K562 (cell line): Measurements from ENCODE around the gene NFKBIB. TPM values are rescaled to one million over a fixed set of nuclear protein-coding genes. Genes with fewer than 3 reads are reported as not detected.

Source experiments
- CBFA2T3 ChIP-seq: fragments of 450-650 bp; IDR thresholded peaks from 2 replicates; pipeline ENCODE4 v1.6.1; 2017
- CBX1 ChIP-seq: sonication (generic); IDR thresholded peaks from 2 replicates; pipeline ENCODE4 v1.6.1; 2016; ENCODE audit warnings: antibody characterized with exemption, low read depth, mild to moderate bottlenecking
- CHD1 ChIP-seq: fragments of 200-600 bp; sonication (generic); IDR thresholded peaks from one replicate; pipeline ENCODE4 v1.6.1; 2012; ENCODE audit warnings: mild to moderate bottlenecking, moderate library complexity, low read length, inconsistent platforms
- ETV6 ChIP-seq, 3 experiments: fragments of 150-350 bp in 1 of 3; sonication (generic) in 1 of 3; formaldehyde crosslinking in 1 of 3; IDR thresholded peaks; 2 replicates each; pipeline versions ENCODE4 v1.6.1 to v1.8.0; 2014 to 2022; ENCODE audit warnings: borderline replicate concordance in 2 of 3, low read depth in 2 of 3, antibody characterized with exemption in 1 of 3, low read length in 1 of 3, mild to moderate bottlenecking in 1 of 3, missing genetic modification reagents in 1 of 3
- GATAD2A ChIP-seq: fragments of 450-650 bp; IDR thresholded peaks from 2 replicates; pipeline ENCODE4 v1.6.1; 2017
- GATAD2B ChIP-seq: fragments of 450-650 bp; IDR thresholded peaks from 2 replicates; pipeline ENCODE4 v1.6.1; 2017; ENCODE audit warnings: mild to moderate bottlenecking, borderline replicate concordance
- GTF2E2 ChIP-seq: fragments of 200-800 bp; sonication (Bioruptor generic); IDR thresholded peaks from 2 replicates; pipeline ENCODE4 v1.6.1; 2016; ENCODE audit warnings: missing genetic modification characterization, missing compliant biosample characterization
- NFIC ChIP-seq: fragments of 450-650 bp; IDR thresholded peaks from 2 replicates; pipeline ENCODE4 v1.6.1; 2017; ENCODE audit warnings: mild to moderate bottlenecking, inconsistent platforms
- SLC30A9 ChIP-seq: fragments of 250-450 bp; sonication (Bioruptor Pico); IDR thresholded peaks from 2 replicates; pipeline ENCODE4 v1.8.0; 2022; ENCODE audit warnings: mild to moderate bottlenecking, moderate library complexity
- SOX6 ChIP-seq: fragments of 450-650 bp; IDR thresholded peaks from 2 replicates; pipeline ENCODE4 v1.6.1; 2014; ENCODE audit warnings: mild to moderate bottlenecking
- TAF1 ChIP-seq: IDR thresholded peaks from 2 replicates; pipeline ENCODE4 v1.6.1; 2011; ENCODE audit warnings: mild to moderate bottlenecking, low read length, moderate library complexity; ENCODE audit not compliant: insufficient read depth, control insufficient read depth, severe bottlenecking; ENCODE audit errors: extremely low read depth
- TEAD4 ChIP-seq, 2 experiments: sonication (generic) in 1 of 2; formaldehyde crosslinking in 1 of 2; IDR thresholded peaks; 2 replicates each; pipeline versions ENCODE4 v1.6.1 to v1.8.0; 2012 to 2022; ENCODE audit warnings: borderline replicate concordance in 1 of 2, inconsistent platforms in 1 of 2, low read length in 1 of 2, mild to moderate bottlenecking in 1 of 2, missing genetic modification reagents in 1 of 2
- U2AF1 ChIP-seq: fragments of 200-400 bp; formaldehyde crosslinking; optimal IDR thresholded peaks from 2 replicates; pipeline ENCODE3; 2017; ENCODE audit warnings: mild to moderate bottlenecking, low read depth, low read length, moderate library complexity
- polyA plus RNA-seq, 8 experiments: library from polyadenylated mRNA; depleted of rRNA in 4 of 8; stranded (reverse) in 5 of 8; unstranded in 3 of 8; fragments of >200 nt; fragmentation: Nextera tagmentation in 2 of 8; fragmentation: Illumina TruSeq in 1 of 8; extraction: Ambion mirVana in 2 of 8; extraction: Trizol in 1 of 8; gene quantifications; 2 replicates each; pipeline versions ENCODE4 v1.2.1 to v1.2.3, GENCODE V29; 2011 to 2014; ENCODE audit warnings: inconsistent platforms in 1 of 8, missing spikeins in 1 of 8
- total RNA-seq, 7 experiments: library from RNA; depleted of rRNA in 6 of 7; stranded (reverse); fragments of >200 nt in 6 of 7; fragmentation: Illumina TruSeq in 2 of 7; extraction: Trizol in 2 of 7; gene quantifications; 2 replicates each; pipeline versions ENCODE4 v1.2.1 to v1.2.3, GENCODE V29; 2011 to 2021; ENCODE audit warnings: low replicate concordance in 1 of 7
- TF ChIP-seq, protein P1 (sequence below): fragments of 250-450 bp; sonication (Bioruptor Pico); IDR thresholded peaks from 2 replicates; pipeline ENCODE4 v1.4.0; 2020
- TF ChIP-seq, protein P2 (sequence below): fragments of 450-650 bp; IDR thresholded peaks from 2 replicates; pipeline ENCODE4 v1.6.1; 2016; ENCODE audit warnings: low read depth, mild to moderate bottlenecking, moderate library complexity
- TF ChIP-seq, protein P3 (sequence below): fragments of 450-650 bp; formaldehyde crosslinking; IDR thresholded peaks from 2 replicates; pipeline ENCODE4 v1.4.0; 2020; ENCODE audit warnings: mild to moderate bottlenecking, mixed read lengths

The NFKBIB gene
- total and polyA plus RNA-seq, 9 of the 15 experiments (the other 6 are each of a cell fraction or from before 2014, with no cell fraction given): 1.5 to 44.9 (median 10.4) TPM

DNA sequence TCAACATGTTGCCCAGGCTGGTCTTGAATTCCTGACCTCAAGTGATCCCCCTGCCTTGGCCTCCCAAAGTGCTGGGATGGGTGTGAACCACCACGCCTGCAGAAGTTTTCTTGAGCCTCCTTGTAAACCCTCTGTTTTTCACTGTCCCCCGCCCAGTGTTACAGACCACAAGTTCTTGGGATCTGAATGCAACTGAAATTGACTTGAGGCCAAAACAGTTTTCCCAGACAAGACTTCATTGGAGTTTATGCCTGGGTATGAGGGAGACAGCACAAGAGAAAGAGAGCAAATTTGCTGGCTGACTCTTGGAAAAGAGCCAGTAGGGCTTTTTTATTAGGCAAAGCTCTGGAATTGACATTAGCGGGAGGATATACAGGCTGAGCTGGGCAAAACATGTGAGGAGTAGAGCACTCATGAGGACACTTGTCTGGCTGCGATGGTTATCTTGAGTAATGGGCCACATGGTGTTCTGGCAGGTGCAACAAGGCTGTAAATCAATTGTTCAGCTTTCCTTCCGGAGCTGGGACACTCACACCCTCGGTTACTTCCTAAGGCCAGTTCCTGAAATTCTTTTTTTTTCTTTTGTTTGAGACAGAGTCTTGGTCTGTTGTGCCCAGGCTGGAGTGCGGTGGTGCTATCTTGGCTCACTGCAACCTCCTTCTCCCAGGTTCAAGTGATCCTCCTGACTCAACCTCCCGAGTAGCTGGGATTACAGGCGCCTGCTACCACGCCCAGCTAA, 37.3 kb upstream of the NFKBIB start (continued):
- TF ChIP-seq, protein P1, sequence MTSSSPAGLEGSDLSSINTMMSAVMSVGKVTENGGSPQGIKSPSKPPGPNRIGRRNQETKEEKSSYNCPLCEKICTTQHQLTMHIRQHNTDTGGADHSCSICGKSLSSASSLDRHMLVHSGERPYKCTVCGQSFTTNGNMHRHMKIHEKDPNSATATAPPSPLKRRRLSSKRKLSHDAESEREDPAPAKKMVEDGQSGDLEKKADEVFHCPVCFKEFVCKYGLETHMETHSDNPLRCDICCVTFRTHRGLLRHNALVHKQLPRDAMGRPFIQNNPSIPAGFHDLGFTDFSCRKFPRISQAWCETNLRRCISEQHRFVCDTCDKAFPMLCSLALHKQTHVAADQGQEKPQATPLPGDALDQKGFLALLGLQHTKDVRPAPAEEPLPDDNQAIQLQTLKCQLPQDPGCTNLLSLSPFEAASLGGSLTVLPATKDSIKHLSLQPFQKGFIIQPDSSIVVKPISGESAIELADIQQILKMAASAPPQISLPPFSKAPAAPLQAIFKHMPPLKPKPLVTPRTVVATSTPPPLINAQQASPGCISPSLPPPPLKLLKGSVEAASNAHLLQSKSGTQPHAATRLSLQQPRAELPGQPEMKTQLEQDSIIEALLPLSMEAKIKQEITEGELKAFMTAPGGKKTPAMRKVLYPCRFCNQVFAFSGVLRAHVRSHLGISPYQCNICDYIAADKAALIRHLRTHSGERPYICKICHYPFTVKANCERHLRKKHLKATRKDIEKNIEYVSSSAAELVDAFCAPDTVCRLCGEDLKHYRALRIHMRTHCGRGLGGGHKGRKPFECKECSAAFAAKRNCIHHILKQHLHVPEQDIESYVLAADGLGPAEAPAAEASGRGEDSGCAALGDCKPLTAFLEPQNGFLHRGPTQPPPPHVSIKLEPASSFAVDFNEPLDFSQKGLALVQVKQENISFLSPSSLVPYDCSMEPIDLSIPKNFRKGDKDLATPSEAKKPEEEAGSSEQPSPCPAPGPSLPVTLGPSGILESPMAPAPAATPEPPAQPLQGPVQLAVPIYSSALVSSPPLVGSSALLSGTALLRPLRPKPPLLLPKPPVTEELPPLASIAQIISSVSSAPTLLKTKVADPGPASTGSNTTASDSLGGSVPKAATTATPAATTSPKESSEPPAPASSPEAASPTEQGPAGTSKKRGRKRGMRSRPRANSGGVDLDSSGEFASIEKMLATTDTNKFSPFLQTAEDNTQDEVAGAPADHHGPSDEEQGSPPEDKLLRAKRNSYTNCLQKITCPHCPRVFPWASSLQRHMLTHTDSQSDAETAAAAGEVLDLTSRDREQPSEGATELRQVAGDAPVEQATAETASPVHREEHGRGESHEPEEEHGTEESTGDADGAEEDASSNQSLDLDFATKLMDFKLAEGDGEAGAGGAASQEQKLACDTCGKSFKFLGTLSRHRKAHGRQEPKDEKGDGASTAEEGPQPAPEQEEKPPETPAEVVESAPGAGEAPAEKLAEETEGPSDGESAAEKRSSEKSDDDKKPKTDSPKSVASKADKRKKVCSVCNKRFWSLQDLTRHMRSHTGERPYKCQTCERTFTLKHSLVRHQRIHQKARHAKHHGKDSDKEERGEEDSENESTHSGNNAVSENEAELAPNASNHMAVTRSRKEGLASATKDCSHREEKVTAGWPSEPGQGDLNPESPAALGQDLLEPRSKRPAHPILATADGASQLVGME (CRISPR knock-in tag): no peak
- peak; percentile 77 for TF ChIP-seq TEAD4 (IDR thresholded peaks at IDR 0.05; ENCODE audit: low read length)
- TF ChIP-seq TEAD4 (CRISPR knock-in tag; IDR thresholded peaks at IDR 0.05; ENCODE audit: borderline replicate concordance): no peak
- TF ChIP-seq, protein P2, sequence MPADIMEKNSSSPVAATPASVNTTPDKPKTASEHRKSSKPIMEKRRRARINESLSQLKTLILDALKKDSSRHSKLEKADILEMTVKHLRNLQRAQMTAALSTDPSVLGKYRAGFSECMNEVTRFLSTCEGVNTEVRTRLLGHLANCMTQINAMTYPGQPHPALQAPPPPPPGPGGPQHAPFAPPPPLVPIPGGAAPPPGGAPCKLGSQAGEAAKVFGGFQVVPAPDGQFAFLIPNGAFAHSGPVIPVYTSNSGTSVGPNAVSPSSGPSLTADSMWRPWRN: peak; percentile 70; the same call in 1 of the 2 replicates
- no peak for TF ChIP-seq SLC30A9 (CRISPR knock-in tag)
- no peak for TF ChIP-seq GTF2E2 (tag)
- no peak for TF ChIP-seq CHD1
- peak; percentile 37 to 61; a peak in 3 of 4 replicates for TF ChIP-seq ETV6 (IDR thresholded peaks at IDR 0.05; ENCODE audit: borderline replicate concordance in 1 of 2, low read depth in 2 of 2, low read length in 1 of 2)
- TF ChIP-seq ETV6 (CRISPR knock-in tag; IDR thresholded peaks at IDR 0.05; ENCODE audit: borderline replicate concordance): no peak
- TF ChIP-seq GATAD2A: no peak; the same call in 1 of the 2 replicates
- no peak for TF ChIP-seq CBX1
- TF ChIP-seq, protein P3, sequence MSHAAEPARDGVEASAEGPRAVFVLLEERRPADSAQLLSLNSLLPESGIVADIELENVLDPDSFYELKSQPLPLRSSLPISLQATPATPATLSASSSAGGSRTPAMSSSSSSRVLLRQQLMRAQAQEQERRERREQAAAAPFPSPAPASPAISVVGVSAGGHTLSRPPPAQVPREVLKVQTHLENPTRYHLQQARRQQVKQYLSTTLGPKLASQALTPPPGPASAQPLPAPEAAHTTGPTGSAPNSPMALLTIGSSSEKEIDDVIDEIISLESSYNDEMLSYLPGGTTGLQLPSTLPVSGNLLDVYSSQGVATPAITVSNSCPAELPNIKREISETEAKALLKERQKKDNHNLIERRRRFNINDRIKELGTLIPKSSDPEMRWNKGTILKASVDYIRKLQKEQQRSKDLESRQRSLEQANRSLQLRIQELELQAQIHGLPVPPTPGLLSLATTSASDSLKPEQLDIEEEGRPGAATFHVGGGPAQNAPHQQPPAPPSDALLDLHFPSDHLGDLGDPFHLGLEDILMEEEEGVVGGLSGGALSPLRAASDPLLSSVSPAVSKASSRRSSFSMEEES (CRISPR knock-in tag): no peak
- TF ChIP-seq NFIC: peak; percentile 80
- peak; percentile 95 for TF ChIP-seq SOX6
- no peak for TF ChIP-seq U2AF1
- TF ChIP-seq CBFA2T3: peak; percentile 73
- TF ChIP-seq TAF1: no peak
- no peak; the same call in 1 of the 2 replicates for TF ChIP-seq GATAD2B
